H1 (cell line): Measurements from ENCODE around the gene ING5. TPM values are rescaled to one million over a fixed set of nuclear protein-coding genes. Genes with fewer than 3 reads are reported as not detected.

Experiments used
- CTCF ChIA-PET: fragments of 300-600 bp; sonication (Branson Sonifier 250); formaldehyde crosslinking; loops from one replicate; lab custom pipeline; 2021; ENCODE audit not compliant: partially characterized antibody; lab: Charles Lee
- POLR2A ChIA-PET: fragments of 300-600 bp; sonication (Branson Sonifier 250); formaldehyde crosslinking; loops from one replicate; lab custom pipeline; 2021; ENCODE audit warnings: inconsistent platforms; ENCODE audit not compliant: partially characterized antibody; lab: Charles Lee
- DNase-seq, 2 experiments: peaks; one replicate each; pipeline versions ENCODE4 v3.0.0 to v3.0.0-alpha.2; 2010 to 2022; ENCODE audit warnings: low spot score in 2 of 2, low read depth in 1 of 2, mixed read lengths in 1 of 2
- FAIRE-seq: peaks from 2 replicates; lab custom pipeline; 2011; peaks lifted over from hg19 to GRCh38; lab: Jason Lieb, UNC
- H2AFZ ChIP-seq: 2 replicates; pipeline ENCODE4 v1.8.1; 2012; ENCODE audit warnings: low read length, inconsistent platforms
- H2AK5ac ChIP-seq: 2 replicates; pipeline ENCODE4 v1.6.1; 2013; ENCODE audit warnings: low read depth, low read length
- H2BK120ac ChIP-seq: replicated peaks from 2 replicates; pipeline ENCODE3; 2013; ENCODE audit warnings: low read depth, low read length, inconsistent platforms
- H2BK12ac ChIP-seq: 2 replicates; pipeline ENCODE4 v1.6.1; 2013; ENCODE audit warnings: low read depth, low read length
- H2BK15ac ChIP-seq: 2 replicates; pipeline ENCODE4 v1.6.1; 2013; ENCODE audit warnings: low read length
- H2BK20ac ChIP-seq: 2 replicates; pipeline ENCODE4 v1.6.1; 2013; ENCODE audit warnings: low read length
- H2BK5ac ChIP-seq: 2 replicates; pipeline ENCODE4 v1.6.1; 2013; ENCODE audit warnings: low read depth, low read length
- H3K14ac ChIP-seq: 2 replicates; pipeline ENCODE4 v1.6.1; 2013; ENCODE audit warnings: inconsistent platforms; ENCODE audit not compliant: insufficient read length
- H3K18ac ChIP-seq: 2 replicates; pipeline ENCODE4 v1.6.1; 2013; ENCODE audit warnings: low read length; ENCODE audit errors: extremely low read depth
- H3K23ac ChIP-seq: 2 replicates; pipeline ENCODE4 v1.6.1; 2013; ENCODE audit warnings: inconsistent platforms; ENCODE audit not compliant: insufficient read length
- H3K23me2 ChIP-seq: 2 replicates; pipeline ENCODE4 v1.6.1; 2013; ENCODE audit warnings: low read depth, low read length
- H3K27ac ChIP-seq: 2 replicates; pipeline ENCODE4 v1.6.1; 2011; ENCODE audit warnings: low read depth, low read length, inconsistent platforms
- H3K27me3 ChIP-seq, 4 experiments: replicated peaks in 1 of 4; 1 replicate in 1 of 4; 2 replicates in 3 of 4; pipeline versions ENCODE4 v1.6.1 to v1.8.1; 2011 to 2013; ENCODE audit warnings: low read length in 3 of 4, mild to moderate bottlenecking in 3 of 4, inconsistent platforms in 2 of 4, mixed read lengths in 2 of 4, moderate library complexity in 1 of 4; ENCODE audit not compliant: control insufficient read depth in 3 of 4, insufficient read depth in 3 of 4; ENCODE audit errors: extremely low read depth in 1 of 4
- H3K36me3 ChIP-seq, 4 experiments: 2 replicates each; pipeline versions ENCODE4 v1.6.1 to v1.8.1; 2011 to 2013; ENCODE audit warnings: mild to moderate bottlenecking in 4 of 4, low read length in 3 of 4, moderate library complexity in 2 of 4, control low read depth in 1 of 4, inconsistent platforms in 1 of 4; ENCODE audit not compliant: insufficient read depth in 4 of 4, control insufficient read depth in 2 of 4
- H3K4ac ChIP-seq: replicated peaks from 2 replicates; pipeline ENCODE3; 2013; ENCODE audit warnings: low read length, low read depth, mixed read lengths, inconsistent platforms; ENCODE audit not compliant: insufficient read length
- H3K4me1 ChIP-seq, 4 experiments: replicated peaks in 1 of 4; 1 replicate in 1 of 4; 2 replicates in 3 of 4; pipeline versions ENCODE4 v1.6.1 to v1.8.1; 2011 to 2013; ENCODE audit warnings: low read length in 3 of 4, inconsistent platforms in 2 of 4, mixed read lengths in 1 of 4; ENCODE audit not compliant: insufficient read depth in 4 of 4, control insufficient read depth in 3 of 4
- H3K4me2 ChIP-seq, 2 experiments: 2 replicates each; pipeline versions ENCODE4 v1.6.1 to v1.8.1; 2011 to 2013; ENCODE audit warnings: low read depth in 2 of 2, low read length in 2 of 2, control low read depth in 1 of 2, inconsistent platforms in 1 of 2, mild to moderate bottlenecking in 1 of 2; ENCODE audit not compliant: insufficient read depth in 1 of 2
- H3K4me3 ChIP-seq, 4 experiments: fragments of 200-600, 300-600 bp in 1 of 4; sonication (generic), shearing (Covaris generic), sonication (Bioruptor Twin) in 1 of 4; 2 replicates each; pipeline versions ENCODE4 v1.5.1 to v1.8.1; 2011 to 2016; ENCODE audit warnings: low read length in 4 of 4, low read depth in 3 of 4, control low read depth in 2 of 4, inconsistent platforms in 2 of 4, mild to moderate bottlenecking in 2 of 4, mixed read lengths in 1 of 4, moderate library complexity in 1 of 4; ENCODE audit not compliant: insufficient read depth in 2 of 4; ENCODE audit errors: extremely low read depth in 1 of 4
- H3K56ac ChIP-seq: replicated peaks from 2 replicates; pipeline ENCODE3; 2013; ENCODE audit warnings: low read depth, mild to moderate bottlenecking, mixed read lengths, low read length, inconsistent platforms; ENCODE audit not compliant: insufficient read length
- H3K79me1 ChIP-seq: 2 replicates; pipeline ENCODE4 v1.6.1; 2013; ENCODE audit warnings: low read depth, low read length, control low read depth
- H3K79me2 ChIP-seq, 2 experiments: 2 replicates each; pipeline versions ENCODE4 v1.6.1 to v1.8.1; 2012 to 2013; ENCODE audit warnings: low read length in 2 of 2, mild to moderate bottlenecking in 2 of 2, inconsistent platforms in 1 of 2; ENCODE audit not compliant: insufficient read depth in 2 of 2, control insufficient read depth in 1 of 2
- H3K9ac ChIP-seq, 4 experiments: replicated peaks in 1 of 4; 1 replicate in 1 of 4; 2 replicates in 3 of 4; pipeline versions ENCODE4 v1.6.1 to v1.8.1; 2011 to 2013; ENCODE audit warnings: low read depth in 3 of 4, low read length in 3 of 4, control low read depth in 2 of 4, mild to moderate bottlenecking in 2 of 4, moderate library complexity in 2 of 4, inconsistent platforms in 1 of 4; ENCODE audit errors: extremely low read depth in 1 of 4
- H3K9me3 ChIP-seq, 2 experiments: 2 replicates each; pipeline versions ENCODE4 v1.6.1 to v1.8.1; 2012 to 2013; ENCODE audit warnings: mild to moderate bottlenecking in 2 of 2, moderate library complexity in 2 of 2, control low read depth in 1 of 2, inconsistent platforms in 1 of 2, low read depth in 1 of 2, low read length in 1 of 2, mixed read lengths in 1 of 2; ENCODE audit not compliant: insufficient read depth in 2 of 2
- H4K20me1 ChIP-seq, 2 experiments: replicated peaks in 1 of 2; 2 replicates each; pipeline versions ENCODE3 to v1.8.1; 2011 to 2013; ENCODE audit warnings: inconsistent platforms in 2 of 2, low read length in 2 of 2, mild to moderate bottlenecking in 1 of 2; ENCODE audit not compliant: insufficient read depth in 2 of 2, control insufficient read depth in 1 of 2
- H4K5ac ChIP-seq: 2 replicates; pipeline ENCODE4 v1.6.1; 2013; ENCODE audit warnings: low read length, low read depth, mixed read lengths, inconsistent platforms; ENCODE audit not compliant: insufficient read length
- H4K8ac ChIP-seq: 2 replicates; pipeline ENCODE4 v1.8.0; 2013; ENCODE audit warnings: mild to moderate bottlenecking, moderate library complexity, low read length, inconsistent platforms; ENCODE audit not compliant: insufficient read depth; ENCODE audit errors: extremely low read depth
- H4K91ac ChIP-seq: replicated peaks from 2 replicates; pipeline ENCODE3; 2013; ENCODE audit warnings: low read length, mixed read lengths, inconsistent platforms; ENCODE audit not compliant: insufficient read length
- WGBS, 2 experiments: shearing (Covaris generic) in 1 of 2; methylation state at CpG; one replicate each; pipeline versions ENCODE4 v1.1.6 to v1.1.7; 2013 to 2015; ENCODE audit warnings: low lambda C conversion rate in 2 of 2, mixed read lengths in 2 of 2, inconsistent platforms in 1 of 2, low coverage in 1 of 2, missing lambda C conversion rate in 1 of 2; ENCODE audit not compliant: insufficient replicate concordance in 2 of 2, insufficient coverage in 1 of 2, insufficient read length in 1 of 2; ENCODE audit errors: extremely low coverage in 1 of 2, missing lambda C conversion rate in 1 of 2; 5-methylcytosine and 5-hydroxymethylcytosine counted together
- polyA plus RNA-seq, 7 experiments: library from polyadenylated mRNA; depleted of rRNA in 3 of 7; stranded (reverse) in 5 of 7; unstranded in 2 of 7; fragments of >200 nt in 5 of 7; fragments of 200-250 nt in 2 of 7; gene quantifications; 1 replicate in 5 of 7; 2 replicates in 1 of 7; 4 replicates in 1 of 7; pipeline versions ENCODE4 v1.2.1 to v1.2.3, GENCODE V29; 2011 to 2013; ENCODE audit warnings: missing spikeins in 2 of 7, mixed read lengths in 2 of 7
- total RNA-seq: library from RNA; stranded (reverse); fragmentation: NEBNext Ultra II Directional; extraction: Animal tissue kit (Norgen Biotek cat#: 25700); gene quantifications from 2 replicates; pipeline ENCODE4 v1.2.1, GENCODE V29; 2021

ING5 gene
- total and polyA plus RNA-seq, 2 of the 8 experiments (the other 6 are each of a cell fraction or from before 2014, with no cell fraction given) = 41.5 to 47.4 TPM

GRCh38 chr2:241686650-241687425 lies 15.0 kb upstream of the ING5 start, which contains the start of gene DTYMK:
TSS of gene DTYMK (minus strand) at chr2:241686815. CDS start at chr2:241686783, 32 bp downstream.
- peak within 1 kb of the TSS; percentile 86 for H3K4me2 ChIP-seq
- H3K4ac ChIP-seq = peak within 1 kb of the TSS; percentile 14
- ChIA-PET POLR2A (interaction anchor here (0.8 to 20.2 kb wide), 12 partner anchors 11 to 195 kb away, joined by 3 to 265 read pairs (median 4); partner anchors contain the start of genes ATG4B, ING5 and THAP4), CTCF (interaction anchor here (0.6 to 3.4 kb wide), 6 partner anchors 11 to 89 kb away, joined by 3 to 11 read pairs (median 4); partner anchors contain the start of genes D2HGDH and ING5)
- H3K36me3 ChIP-seq = peaks cover 8 to 35% (median 17%) of the 10 kb centered on the region in 4 experiments; a peak in 7 of 8 replicates
- H3K23me2 ChIP-seq = peaks cover 4% of the 10 kb centered on the region; the same call in 1 of the 2 replicates
- H4K8ac ChIP-seq = peak within 1 kb of the TSS; percentile 93
- H4K5ac ChIP-seq = no peak within 1 kb of the TSS
- H2BK12ac ChIP-seq = no peak within 1 kb of the TSS
- H3K79me2 ChIP-seq = peaks cover 0 to 23% of the 10 kb centered on the region in 2 experiments; a peak in 2 of 4 replicates
- peaks cover 0 to 6% of the 10 kb centered on the region in 2 experiments for H4K20me1 ChIP-seq
- peak within 1 kb of the TSS; percentile 44; the same call in 1 of the 2 replicates for H2BK5ac ChIP-seq
- no peak within 1 kb of the TSS for H2BK120ac ChIP-seq
- H2AK5ac ChIP-seq = no peak within 1 kb of the TSS
- H3K79me1 ChIP-seq = peaks cover 6% of the 10 kb centered on the region
- peak within 1 kb of the TSS; percentile 82 to 95 (median 88) for H3K9ac ChIP-seq
- H3K27ac ChIP-seq = peak within 1 kb of the TSS; percentile 88
- FAIRE-seq (no peak), DNase-seq (peak in 1 of 2 experiments; percentile 95)
- peak within 1 kb of the TSS; percentile 34 for H4K91ac ChIP-seq
- H3K23ac ChIP-seq = no peak within 1 kb of the TSS
- H3K27me3 ChIP-seq = no peaks in the 10 kb centered on the region
- H3K9me3 ChIP-seq = no peaks in the 10 kb centered on the region
- H3K56ac ChIP-seq = peak within 1 kb of the TSS; percentile 86
- H2BK15ac ChIP-seq = no peak within 1 kb of the TSS
- peaks cover 0 to 8% (median 0%) of the 10 kb centered on the region in 4 experiments; a peak in 1 of 7 replicates for H3K4me1 ChIP-seq
- peak within 1 kb of the TSS; percentile 71 for H3K18ac ChIP-seq
- H2AFZ ChIP-seq = peak within 1 kb of the TSS; percentile 29; the same call in 1 of the 2 replicates
- peak within 1 kb of the TSS; percentile 84 to 94 (median 91) for H3K4me3 ChIP-seq
- 1% methylated on average over 92 of the region's 102 CpGs; no CpG with 5 or more reads in 1 of the 2 experiments for WGBS, 2 experiments
- no peak within 1 kb of the TSS for H2BK20ac ChIP-seq
- H3K14ac ChIP-seq = no peak within 1 kb of the TSS
